Lung microvascular endothelial cell (primary cell): ENCODE measurements around the gene MAN1C1. TPM values are rescaled to one million over a fixed set of nuclear protein-coding genes. Genes with fewer than 3 reads are reported as not detected.
"Not testable (repeated sequence)": the region's sequence is repeated elsewhere in the genome, so short reads cannot be mapped to it uniquely, and the experiment has no call there.

ENCODE experiments used
- DNase-seq, 2 donors: peaks; one replicate each; pipeline versions ENCODE4 v3.0.0 to v3.0.0-alpha.2; 2010; ENCODE audit warnings: low read depth in 2 of 2
- total RNA-seq: library from RNA; depleted of rRNA; stranded (reverse); fragments of >200 nt; gene quantifications from 2 replicates; pipeline ENCODE4 v1.2.1, GENCODE V29; 2014

MAN1C1 gene
- total RNA-seq, 1 donor from 2014 or later, result 0.79 TPM

GRCh38 chr1:25634066-25634465 is 17.5 kb downstream of the MAN1C1 start:
- no peak for DNase-seq

GRCh38 chr1:25634896-25635295 is 18.3 kb downstream of the MAN1C1 start:
- no peak for DNase-seq

GRCh38 chr1:25636141-25636540 is 19.6 kb downstream of the MAN1C1 start:
- DNase-seq, result not testable (repeated sequence)

- no peak for DNase-seq
Measured at GRCh38 chr1:25640646-25641328, 24.2 kb downstream of the MAN1C1 start.

- no peak for DNase-seq
Measured at GRCh38 chr1:25641329-25641725, 24.7 kb downstream of the MAN1C1 start.

GRCh38 chr1:25641931-25642573 is 25.5 kb downstream of the MAN1C1 start:
- peak in 1 of 2 donors; percentile 36 for DNase-seq

GRCh38 chr1:25642574-25643108 is 26.1 kb downstream of the MAN1C1 start:
- DNase-seq, result peak; percentile 83 to 87

GRCh38 chr1:25643929-25644328 is 27.3 kb downstream of the MAN1C1 start:
- DNase-seq, result no peak

GRCh38 chr1:25644962-25645361 is 28.4 kb downstream of the MAN1C1 start:
- no peak for DNase-seq

GRCh38 chr1:25645637-25646400 is 29.2 kb downstream of the MAN1C1 start:
- no peak for DNase-seq

GRCh38 chr1:25647106-25647505 is 30.5 kb downstream of the MAN1C1 start:
- DNase-seq, result no peak

GRCh38 chr1:25647863-25648262 is 31.3 kb downstream of the MAN1C1 start:
- no peak for DNase-seq

GRCh38 chr1:25648681-25649440 is 32.3 kb downstream of the MAN1C1 start:
- DNase-seq, result no peak

- no peak for DNase-seq
Measured at GRCh38 chr1:25649505-25650288, 33.1 kb downstream of the MAN1C1 start.

GRCh38 chr1:25650289-25650576 is 33.6 kb downstream of the MAN1C1 start:
- DNase-seq, result no peak

GRCh38 chr1:25651036-25651640 is 34.5 kb downstream of the MAN1C1 start:
- no peak for DNase-seq

GRCh38 chr1:25651824-25652741 is 35.5 kb downstream of the MAN1C1 start:
- DNase-seq, result no peak

GRCh38 chr1:25653558-25653957 is 37.0 kb downstream of the MAN1C1 start:
- DNase-seq, result no peak

GRCh38 chr1:25654109-25654660 is 37.6 kb downstream of the MAN1C1 start:
- DNase-seq, result no peak
